ENCODE data around the gene DIS3L2.
"Not testable (repeated sequence)": the region's sequence is repeated elsewhere in the genome, so short reads cannot be mapped to it uniquely, and the experiment has no call there.

DIS3L2 gene

GRCh38 chr2:232333361-232334135 is 372.0 kb downstream of the DIS3L2 start:
- no peak for DNase-seq (ENCODE audit: low read depth in 2 of 2)

GRCh38 chr2:232334136-232334884 is 372.8 kb downstream of the DIS3L2 start:
- not testable (repeated sequence) for DNase-seq (ENCODE audit: low read depth in 2 of 2)

- not testable (repeated sequence) for DNase-seq (ENCODE audit: low read depth in 2 of 2)
These were observed 373.3 kb downstream of the DIS3L2 start for GRCh38 chr2:232334885-232335205.

- not testable (repeated sequence) for DNase-seq (ENCODE audit: low read depth in 2 of 2)
These were observed 373.8 kb downstream of the DIS3L2 start for GRCh38 chr2:232335206-232335858.

GRCh38 chr2:232335859-232336215 is 374.3 kb downstream of the DIS3L2 start:
- DNase-seq (ENCODE audit: low read depth in 2 of 2): no peak

GRCh38 chr2:232336241-232336736 is 374.8 kb downstream of the DIS3L2 start:
- DNase-seq (ENCODE audit: low read depth in 2 of 2): no peak

GRCh38 chr2:232336981-232337720 is 375.6 kb downstream of the DIS3L2 start:
- DNase-seq (ENCODE audit: low read depth in 2 of 2): no peak

GRCh38 chr2:232338094-232338758 is 376.7 kb downstream of the DIS3L2 start:
- not testable (repeated sequence) for DNase-seq (ENCODE audit: low read depth in 2 of 2)

GRCh38 chr2:232338759-232339106 is 377.2 kb downstream of the DIS3L2 start:
- no peak for DNase-seq (ENCODE audit: low read depth in 2 of 2)

- DNase-seq (ENCODE audit: low read depth in 2 of 2): no peak
These were observed 377.9 kb downstream of the DIS3L2 start for GRCh38 chr2:232339121-232340081.

- no peak for DNase-seq (ENCODE audit: low read depth in 2 of 2)
These were observed 378.8 kb downstream of the DIS3L2 start for GRCh38 chr2:232340171-232340935.

- DNase-seq (ENCODE audit: low read depth in 2 of 2): no peak
These were observed 379.7 kb downstream of the DIS3L2 start for GRCh38 chr2:232341061-232341738.

- no peak for DNase-seq (ENCODE audit: low read depth in 2 of 2)
These were observed 380.2 kb downstream of the DIS3L2 start for GRCh38 chr2:232341739-232342126.

- no peak for DNase-seq (ENCODE audit: low read depth in 2 of 2)
These were observed 381.4 kb downstream of the DIS3L2 start for GRCh38 chr2:232342635-232343565.

- no peak for DNase-seq (ENCODE audit: low read depth in 2 of 2)
These were observed 382.3 kb downstream of the DIS3L2 start for GRCh38 chr2:232343821-232344220.

- DNase-seq (ENCODE audit: low read depth in 2 of 2): no peak
These were observed 383.7 kb downstream of the DIS3L2 start for GRCh38 chr2:232345251-232345650.

- DNase-seq (ENCODE audit: low read depth in 2 of 2): no peak
These were observed 385.9 kb downstream of the DIS3L2 start for GRCh38 chr2:232347369-232347768.

GRCh38 chr2:232348936-232349335 is 387.4 kb downstream of the DIS3L2 start:
- DNase-seq (ENCODE audit: low read depth in 2 of 2): no peak

Measured in stimulated activated CD8-positive, alpha-beta memory T cell treated with anti-CD3 and anti-CD28 coated beads, Interleukin-7, amount 100 ng/mL, for 4 hours (primary cell).